HepG2 (cell line): ENCODE results near the gene MTF1. TPM values are rescaled to one million over a fixed set of nuclear protein-coding genes. Genes with fewer than 3 reads are reported as not detected.

Experiments used
- CEBPB ChIP-seq: IDR thresholded peaks from 2 replicates; pipeline ENCODE4 v1.6.1; 2011; ENCODE audit warnings: low read depth, low read length, improper control_type of control experiment, borderline replicate concordance
- CEBPG ChIP-seq: IDR thresholded peaks from 2 replicates; pipeline ENCODE4 v1.6.1; 2016
- CREB1 ChIP-seq, 2 experiments: fragments of 450-650 bp in 1 of 2; IDR thresholded peaks; 2 replicates each; pipeline ENCODE4 v1.6.1; 2016 to 2017; ENCODE audit warnings: control low read depth in 1 of 2, mild to moderate bottlenecking in 1 of 2, missing compliant biosample characterization in 1 of 2, missing genetic modification characterization in 1 of 2
- CREM ChIP-seq, 2 experiments: sonication (generic) in 1 of 2; formaldehyde crosslinking in 1 of 2; IDR thresholded peaks; 2 replicates each; pipeline versions ENCODE4 v1.4.0 to v1.6.1; 2016 to 2020; ENCODE audit warnings: antibody characterized with exemption in 1 of 2, mild to moderate bottlenecking in 1 of 2, missing genetic modification reagents in 1 of 2
- GABPA ChIP-seq, 2 experiments: IDR thresholded peaks; 2 replicates each; pipeline ENCODE4 v1.6.1; 2011 to 2016; ENCODE audit warnings: low read depth in 2 of 2, low read length in 1 of 2, missing biosample characterization in 1 of 2, missing genetic modification characterization in 1 of 2
- KAT8 ChIP-seq: IDR thresholded peaks from 2 replicates; pipeline ENCODE4 v1.6.1; 2016; ENCODE audit warnings: missing genetic modification reagents, missing compliant biosample characterization
- KDM2A ChIP-seq: sonication (generic); formaldehyde crosslinking; IDR thresholded peaks from 2 replicates; pipeline ENCODE4 v1.4.0; 2020; ENCODE audit warnings: low read depth, missing genetic modification reagents, borderline replicate concordance
- MAFF ChIP-seq: IDR thresholded peaks from 2 replicates; pipeline ENCODE4 v1.6.1; 2011; ENCODE audit warnings: low read depth, low read length, improper control_type of control experiment
- MEF2D ChIP-seq: sonication (generic); formaldehyde crosslinking; IDR thresholded peaks from 2 replicates; pipeline ENCODE4 v1.5.1; 2020; ENCODE audit warnings: mild to moderate bottlenecking, missing genetic modification reagents
- NFE2L2 ChIP-seq: fragments of 150-350 bp; IDR thresholded peaks from 2 replicates; pipeline ENCODE4 v1.6.1; 2014; ENCODE audit warnings: low read length
- RAD21 ChIP-seq: fragments of 450-650 bp; formaldehyde crosslinking; IDR thresholded peaks from 2 replicates; pipeline ENCODE4 v1.5.0; 2020; ENCODE audit warnings: mild to moderate bottlenecking
- SALL1 ChIP-seq: sonication (generic); formaldehyde crosslinking; IDR thresholded peaks from 2 replicates; pipeline ENCODE4 v1.8.0; 2022; ENCODE audit warnings: mild to moderate bottlenecking, missing genetic modification reagents
- SMC3 ChIP-seq: IDR thresholded peaks from 2 replicates; pipeline ENCODE4 v1.6.1; 2011; ENCODE audit warnings: low read length, improper control_type of control experiment
- THAP11 ChIP-seq: IDR thresholded peaks from 2 replicates; pipeline ENCODE4 v1.6.1; 2016; ENCODE audit warnings: missing biosample characterization, missing genetic modification reagents
- TMF1 ChIP-seq: sonication (generic); formaldehyde crosslinking; IDR thresholded peaks from 2 replicates; pipeline ENCODE4 v1.8.1; 2022; ENCODE audit warnings: low read depth, missing genetic modification reagents
- XRCC5 ChIP-seq: fragments of 200-400 bp; formaldehyde crosslinking; optimal IDR thresholded peaks from 2 replicates; pipeline ENCODE3; 2017; ENCODE audit warnings: mild to moderate bottlenecking, low read length
- ZNF296 ChIP-seq: sonication (generic); formaldehyde crosslinking; conservative IDR thresholded peaks from 2 replicates; pipeline ENCODE4 v1.5.0; 2020; ENCODE audit warnings: mild to moderate bottlenecking, missing genetic modification reagents
- ZNF30 ChIP-seq: sonication (generic); formaldehyde crosslinking; IDR thresholded peaks from 2 replicates; pipeline ENCODE4 v1.5.0; 2020; ENCODE audit warnings: mild to moderate bottlenecking, missing genetic modification reagents
- ZNF331 ChIP-seq: sonication (generic); formaldehyde crosslinking; IDR thresholded peaks from 2 replicates; pipeline ENCODE4 v1.4.0; 2020; ENCODE audit warnings: missing genetic modification reagents
- ZNF33A ChIP-seq: sonication (generic); formaldehyde crosslinking; IDR thresholded peaks from 2 replicates; pipeline ENCODE4 v1.5.1; 2020; ENCODE audit warnings: missing genetic modification reagents, mild to moderate bottlenecking, moderate library complexity, borderline replicate concordance
- ZNF749 ChIP-seq: sonication (generic); formaldehyde crosslinking; IDR thresholded peaks from 2 replicates; pipeline ENCODE4 v1.8.0; 2022; ENCODE audit warnings: mild to moderate bottlenecking, missing genetic modification reagents, moderate library complexity, borderline replicate concordance
- polyA plus RNA-seq, 8 experiments: library from polyadenylated mRNA; depleted of rRNA in 3 of 8; stranded (reverse) in 7 of 8; unstranded in 1 of 8; fragments of >200 nt; fragmentation: Illumina TruSeq in 4 of 8; extraction: Trizol in 4 of 8; gene quantifications; 2 replicates each; pipeline versions ENCODE4 v1.2.1 to v1.2.3, GENCODE V29; 2011 to 2016; ENCODE audit warnings: low read depth in 4 of 8, missing spikeins in 1 of 8, mixed read lengths in 1 of 8; ENCODE audit not compliant: insufficient read depth in 1 of 8
- total RNA-seq, 5 experiments: library from RNA; depleted of rRNA; stranded (reverse); fragments of >200 nt; fragmentation: Illumina TruSeq; extraction: Trizol; gene quantifications; 2 replicates each; pipeline ENCODE4 v1.2.3, GENCODE V29; 2016; ENCODE audit warnings: low read depth in 1 of 5
- TF ChIP-seq, protein P1 (sequence below): sonication (generic); formaldehyde crosslinking; IDR thresholded peaks from 2 replicates; pipeline ENCODE4 v1.4.0; 2020; ENCODE audit warnings: low read depth, mild to moderate bottlenecking, missing genetic modification reagents
- TF ChIP-seq, protein P2 (sequence below): IDR thresholded peaks from 2 replicates; pipeline ENCODE4 v1.6.1; 2012; ENCODE audit warnings: low read depth, low read length, improper control_type of control experiment
- TF ChIP-seq, protein P3 (sequence below): sonication (generic); formaldehyde crosslinking; IDR thresholded peaks from 2 replicates; pipeline ENCODE4 v1.4.0; 2020; ENCODE audit warnings: mild to moderate bottlenecking, low read depth, missing genetic modification reagents
- TF ChIP-seq, protein P4 (sequence below): fragments of 450-650 bp; IDR thresholded peaks from 2 replicates; pipeline ENCODE4 v1.6.1; 2017

The MTF1 gene
- total and polyA plus RNA-seq, 2 of the 13 experiments (the other 11 are each of a cell fraction or from before 2014, with no cell fraction given) = 2.4 to 3.3 TPM

DNA sequence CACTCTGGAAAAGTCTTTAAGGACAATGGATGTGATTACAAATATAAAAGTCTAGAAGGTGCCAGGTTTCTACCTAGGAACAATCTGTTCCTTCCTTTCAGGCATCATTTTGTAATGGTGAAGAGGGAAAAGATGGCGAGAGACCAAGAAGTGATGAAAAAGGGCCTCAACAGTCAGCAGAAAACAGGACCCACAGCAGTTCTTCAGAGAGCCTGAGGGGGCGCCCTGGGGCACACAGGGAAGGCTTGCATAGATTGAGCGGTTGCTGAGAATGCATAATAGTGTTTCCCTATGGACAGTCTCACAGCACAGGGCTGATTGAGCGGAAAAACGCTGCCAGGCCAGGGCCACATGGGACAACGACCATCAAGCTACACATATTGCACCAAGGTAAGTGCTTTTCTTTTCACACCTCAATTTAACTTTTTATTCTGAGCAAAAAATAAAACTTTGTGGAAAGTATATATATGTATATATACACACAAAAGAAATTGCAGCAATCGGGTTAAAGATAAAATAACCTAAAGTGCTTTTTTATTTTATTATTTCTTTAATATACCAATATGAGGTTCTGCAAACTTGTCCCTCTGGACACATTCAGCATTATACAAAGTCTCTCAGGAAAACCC, 48.3 kb downstream of the MTF1 start (continued):
- TF ChIP-seq, protein P1, sequence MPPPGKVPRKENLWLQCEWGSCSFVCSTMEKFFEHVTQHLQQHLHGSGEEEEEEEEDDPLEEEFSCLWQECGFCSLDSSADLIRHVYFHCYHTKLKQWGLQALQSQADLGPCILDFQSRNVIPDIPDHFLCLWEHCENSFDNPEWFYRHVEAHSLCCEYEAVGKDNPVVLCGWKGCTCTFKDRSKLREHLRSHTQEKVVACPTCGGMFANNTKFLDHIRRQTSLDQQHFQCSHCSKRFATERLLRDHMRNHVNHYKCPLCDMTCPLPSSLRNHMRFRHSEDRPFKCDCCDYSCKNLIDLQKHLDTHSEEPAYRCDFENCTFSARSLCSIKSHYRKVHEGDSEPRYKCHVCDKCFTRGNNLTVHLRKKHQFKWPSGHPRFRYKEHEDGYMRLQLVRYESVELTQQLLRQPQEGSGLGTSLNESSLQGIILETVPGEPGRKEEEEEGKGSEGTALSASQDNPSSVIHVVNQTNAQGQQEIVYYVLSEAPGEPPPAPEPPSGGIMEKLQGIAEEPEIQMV = no peak
- TF ChIP-seq GABPA (IDR thresholded peaks at IDR 0.05; ENCODE audit: low read depth, low read length) (no peak), GABPA (CRISPR knock-in tag; IDR thresholded peaks at IDR 0.05; ENCODE audit: low read depth) (peak; percentile 49; the same call in 1 of the 2 replicates), CEBPB (0 out of 2 replicates have a peak, but pooled peaks have one; percentile 1), MAFF (peak; percentile 84), SMC3 (peak; percentile 64; the same call in 1 of the 2 replicates), SALL1 (0 out of 2 replicates have a peak, but pooled peaks have one; percentile 19), ZNF331 (CRISPR knock-in tag) (peak; percentile 45; the same call in 1 of the 2 replicates), XRCC5 (peak; percentile 92), CEBPG (CRISPR knock-in tag) (no peak), CREM (IDR thresholded peaks at IDR 0.05) (no peak), CREM (CRISPR knock-in tag; IDR thresholded peaks at IDR 0.05) (no peak), ZNF30 (CRISPR knock-in tag) (no peak), MEF2D (CRISPR knock-in tag) (no peak), CREB1 (IDR thresholded peaks at IDR 0.05) (no peak), CREB1 (CRISPR knock-in tag; IDR thresholded peaks at IDR 0.05) (0 out of 2 replicates have a peak, but pooled peaks have one; percentile 1), KAT8 (CRISPR knock-in tag) (peak; percentile 29; the same call in 1 of the 2 replicates), ZNF33A (CRISPR knock-in tag) (no peak), THAP11 (CRISPR knock-in tag) (0 out of 2 replicates have a peak, but pooled peaks have one; percentile 26), NFE2L2 (peak; percentile 28; the same call in 1 of the 2 replicates), ZNF749 (CRISPR knock-in tag) (no peak), RAD21 (CRISPR knock-in tag) (peak; percentile 49; the same call in 1 of the 2 replicates), ZNF296 (CRISPR knock-in tag) (no peak), KDM2A (CRISPR knock-in tag) (0 out of 2 replicates have a peak, but pooled peaks have one; percentile 33), TMF1 (CRISPR knock-in tag) (no peak)
- TF ChIP-seq, protein P2, sequence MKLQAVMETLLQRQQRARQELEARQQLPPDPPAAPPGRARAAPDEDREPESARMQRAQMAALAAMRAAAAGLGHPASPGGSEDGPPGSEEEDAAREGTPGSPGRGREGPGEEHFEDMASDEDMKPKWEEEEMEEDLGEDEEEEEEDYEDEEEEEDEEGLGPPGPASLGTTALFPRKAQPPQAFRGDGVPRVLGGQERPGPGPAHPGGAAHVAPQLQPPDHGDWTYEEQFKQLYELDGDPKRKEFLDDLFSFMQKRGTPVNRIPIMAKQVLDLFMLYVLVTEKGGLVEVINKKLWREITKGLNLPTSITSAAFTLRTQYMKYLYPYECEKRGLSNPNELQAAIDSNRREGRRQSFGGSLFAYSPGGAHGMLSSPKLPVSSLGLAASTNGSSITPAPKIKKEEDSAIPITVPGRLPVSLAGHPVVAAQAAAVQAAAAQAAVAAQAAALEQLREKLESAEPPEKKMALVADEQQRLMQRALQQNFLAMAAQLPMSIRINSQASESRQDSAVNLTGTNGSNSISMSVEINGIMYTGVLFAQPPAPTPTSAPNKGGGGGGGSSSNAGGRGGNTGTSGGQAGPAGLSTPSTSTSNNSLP = peak; percentile 43; the same call in 1 of the 2 replicates
- TF ChIP-seq, protein P3, sequence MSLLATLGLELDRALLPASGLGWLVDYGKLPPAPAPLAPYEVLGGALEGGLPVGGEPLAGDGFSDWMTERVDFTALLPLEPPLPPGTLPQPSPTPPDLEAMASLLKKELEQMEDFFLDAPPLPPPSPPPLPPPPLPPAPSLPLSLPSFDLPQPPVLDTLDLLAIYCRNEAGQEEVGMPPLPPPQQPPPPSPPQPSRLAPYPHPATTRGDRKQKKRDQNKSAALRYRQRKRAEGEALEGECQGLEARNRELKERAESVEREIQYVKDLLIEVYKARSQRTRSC (CRISPR knock-in tag) = no peak
- TF ChIP-seq, protein P4, sequence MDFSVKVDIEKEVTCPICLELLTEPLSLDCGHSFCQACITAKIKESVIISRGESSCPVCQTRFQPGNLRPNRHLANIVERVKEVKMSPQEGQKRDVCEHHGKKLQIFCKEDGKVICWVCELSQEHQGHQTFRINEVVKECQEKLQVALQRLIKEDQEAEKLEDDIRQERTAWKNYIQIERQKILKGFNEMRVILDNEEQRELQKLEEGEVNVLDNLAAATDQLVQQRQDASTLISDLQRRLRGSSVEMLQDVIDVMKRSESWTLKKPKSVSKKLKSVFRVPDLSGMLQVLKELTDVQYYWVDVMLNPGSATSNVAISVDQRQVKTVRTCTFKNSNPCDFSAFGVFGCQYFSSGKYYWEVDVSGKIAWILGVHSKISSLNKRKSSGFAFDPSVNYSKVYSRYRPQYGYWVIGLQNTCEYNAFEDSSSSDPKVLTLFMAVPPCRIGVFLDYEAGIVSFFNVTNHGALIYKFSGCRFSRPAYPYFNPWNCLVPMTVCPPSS = no peak
